Esophagus (tissue), 2 donors: ENCODE data around the gene INSC. TPM values are rescaled to one million over a fixed set of nuclear protein-coding genes. Genes with fewer than 3 reads are reported as not detected.

Source experiments
- H3K27ac ChIP-seq, 2 donors: one replicate each; pipeline ENCODE4 v1.5.1; 2013; ENCODE audit warnings: low read depth in 2 of 2, mild to moderate bottlenecking in 2 of 2, inconsistent platforms in 1 of 2, low read length in 1 of 2, moderate library complexity in 1 of 2
- H3K27me3 ChIP-seq, 2 donors: one replicate each; pipeline ENCODE4 v1.6.1; 2013; ENCODE audit warnings: low read length in 2 of 2, control low read depth in 1 of 2, mild to moderate bottlenecking in 1 of 2; ENCODE audit not compliant: insufficient read depth in 2 of 2, control insufficient read depth in 1 of 2
- H3K36me3 ChIP-seq, 2 donors: one replicate each; pipeline ENCODE4 v1.6.1; 2013; ENCODE audit warnings: low read length in 1 of 2; ENCODE audit not compliant: control insufficient read depth in 2 of 2, insufficient read depth in 2 of 2
- H3K4me1 ChIP-seq, 2 donors: one replicate each; pipeline ENCODE4 v1.6.1; 2013; ENCODE audit warnings: low read length in 1 of 2; ENCODE audit not compliant: control insufficient read depth in 2 of 2, insufficient read depth in 2 of 2
- H3K4me3 ChIP-seq, 2 donors: one replicate each; pipeline ENCODE4 v1.5.1; 2013; ENCODE audit warnings: low read length in 2 of 2, mild to moderate bottlenecking in 2 of 2, low read depth in 1 of 2, moderate library complexity in 1 of 2
- H3K9me3 ChIP-seq, 2 donors: one replicate each; pipeline ENCODE4 v1.6.1; 2013; ENCODE audit warnings: mild to moderate bottlenecking in 2 of 2, low read depth in 1 of 2, low read length in 1 of 2, moderate library complexity in 1 of 2; ENCODE audit not compliant: control insufficient read depth in 2 of 2, insufficient read depth in 1 of 2
- WGBS, 2 donors: extraction: QIAGEN DNeasy Blood & Tissue Kit; methylation state at CpG; one replicate each; pipeline ENCODE4 v1.1.7; 2013; 5-methylcytosine and 5-hydroxymethylcytosine counted together
- polyA plus RNA-seq, 2 donors: library from polyadenylated mRNA; stranded (reverse); fragments of 200-250 nt; gene quantifications; one replicate each; pipeline ENCODE4 v1.2.3, GENCODE V29; 2013
- donor health status: healthy with polysubstance abuse.
- donor health status: Bipolar disorder and iron deficiency.

INSC gene
- polyA plus RNA-seq, 2 donors, result 0.06 to 0.08 TPM

GRCh38 chr11:15282754-15283153 lies 168.0 kb downstream of the INSC start:
- H3K4me1 ChIP-seq, result no peaks in the 10 kb centered on the region
- H3K27ac ChIP-seq, result no peak overlapping the region
- WGBS, 2 donors, result 76 to 79% methylated on average over 2 of the region's 2 CpGs
- no peaks in the 10 kb centered on the region for H3K9me3 ChIP-seq
- H3K36me3 ChIP-seq, result no peaks in the 10 kb centered on the region
- H3K27me3 ChIP-seq, result no peaks in the 10 kb centered on the region
- H3K4me3 ChIP-seq, result no peak overlapping the region

GRCh38 chr11:15286465-15286864 lies 171.7 kb downstream of the INSC start:
- WGBS, 2 donors, result 55 to 56% methylated on average over 2 of the region's 2 CpGs
- Histone ChIP-seq H3K27me3 (no peaks in the 10 kb centered on the region), H3K4me3 (no peak overlapping the region), H3K36me3 (no peaks in the 10 kb centered on the region), H3K9me3 (no peaks in the 10 kb centered on the region), H3K27ac (no peak overlapping the region), H3K4me1 (no peaks in the 10 kb centered on the region)

GRCh38 chr11:15288863-15289262 lies 174.1 kb downstream of the INSC start:
- Histone ChIP-seq H3K9me3 (no peaks in the 10 kb centered on the region), H3K4me1 (no peaks in the 10 kb centered on the region), H3K27ac (no peak overlapping the region), H3K4me3 (no peak overlapping the region), H3K36me3 (no peaks in the 10 kb centered on the region), H3K27me3 (no peaks in the 10 kb centered on the region)
- WGBS, 2 donors, result 58 to 61% methylated on average over 2 of the region's 2 CpGs

- Histone ChIP-seq H3K4me3 (no peak overlapping the region), H3K4me1 (no peaks in the 10 kb centered on the region), H3K36me3 (no peaks in the 10 kb centered on the region), H3K27me3 (no peaks in the 10 kb centered on the region), H3K9me3 (no peaks in the 10 kb centered on the region), H3K27ac (no peak overlapping the region)
- 71 to 72% methylated on average over 5 of the region's 5 CpGs for WGBS, 2 donors
Observed at GRCh38 chr11:15289723-15290122, 175.0 kb downstream of the INSC start.

- H3K4me3 ChIP-seq, result no peak overlapping the region
- H3K9me3 ChIP-seq, result no peaks in the 10 kb centered on the region
- no peak overlapping the region for H3K27ac ChIP-seq
- H3K36me3 ChIP-seq, result no peaks in the 10 kb centered on the region
- H3K27me3 ChIP-seq, result no peaks in the 10 kb centered on the region
- no peaks in the 10 kb centered on the region for H3K4me1 ChIP-seq
Observed at GRCh38 chr11:15291885-15292284, 177.2 kb downstream of the INSC start.

GRCh38 chr11:15293975-15294620 lies 179.4 kb downstream of the INSC start:
- no peak overlapping the region for H3K4me3 ChIP-seq
- H3K27ac ChIP-seq, result no peak overlapping the region
- H3K9me3 ChIP-seq, result no peaks in the 10 kb centered on the region
- no peaks in the 10 kb centered on the region for H3K4me1 ChIP-seq
- no peaks in the 10 kb centered on the region for H3K36me3 ChIP-seq
- no peaks in the 10 kb centered on the region for H3K27me3 ChIP-seq
- 79 to 85% methylated on average over 1 of the region's 1 CpG for WGBS, 2 donors

- Histone ChIP-seq H3K27ac (no peak overlapping the region), H3K4me3 (no peak overlapping the region), H3K27me3 (no peaks in the 10 kb centered on the region), H3K9me3 (no peaks in the 10 kb centered on the region), H3K36me3 (no peaks in the 10 kb centered on the region), H3K4me1 (no peaks in the 10 kb centered on the region)
- WGBS, 2 donors, result 14 to 35% methylated on average over 1 of the region's 1 CpG
Observed at GRCh38 chr11:15295695-15296094, 181.0 kb downstream of the INSC start.

Other genes starting within 250 kb of the INSC start
- 10 to 100 TPM; 16.5 to 37.1 TPM for gene CYP2R1, start 222.7 kb upstream of the INSC start, polyA plus RNA-seq
- gene CALCA, start 142.6 kb upstream of the INSC start, polyA plus RNA-seq, result under 1 TPM in 1 of 2 donors, not detected in 1; 0.02 TPM
- under 1 TPM in 1 of 2 donors, not detected in 1; 0.06 TPM for gene CALCB, start 41.3 kb upstream of the INSC start, polyA plus RNA-seq